Measurements from ENCODE around the gene DENND6B.

DNA sequence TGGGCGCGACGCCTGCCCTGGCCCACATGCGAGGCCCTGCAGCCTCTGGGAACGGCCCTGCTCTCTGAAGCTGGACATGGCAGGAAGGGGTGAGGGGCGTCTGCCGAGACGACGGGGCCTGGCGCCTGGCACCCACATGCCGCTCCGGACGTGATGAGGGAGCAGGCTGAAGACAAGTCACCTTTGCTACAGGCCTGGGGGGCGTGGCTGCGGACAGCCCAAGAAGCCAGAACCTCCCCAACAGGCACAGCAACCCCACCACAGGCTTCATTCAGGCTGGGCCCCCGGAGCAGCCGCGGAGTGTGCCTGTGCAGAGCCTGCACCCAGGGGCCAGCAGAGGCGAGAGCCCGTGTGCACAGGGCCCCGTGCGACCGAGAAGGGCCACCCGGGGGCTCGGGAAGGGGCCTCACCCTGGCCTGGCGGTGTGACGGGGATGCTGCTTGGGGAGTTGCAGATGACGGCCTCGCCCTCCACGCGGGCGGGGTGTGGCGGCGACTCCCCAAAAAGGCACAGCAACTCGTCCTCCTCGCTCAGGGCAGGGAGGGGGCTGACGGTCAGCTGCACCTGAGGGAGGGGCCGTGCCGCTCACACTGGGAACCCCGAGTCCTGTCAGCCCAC lies 40.0 kb downstream of the DENND6B start:
- TF ChIP-seq, protein P1, sequence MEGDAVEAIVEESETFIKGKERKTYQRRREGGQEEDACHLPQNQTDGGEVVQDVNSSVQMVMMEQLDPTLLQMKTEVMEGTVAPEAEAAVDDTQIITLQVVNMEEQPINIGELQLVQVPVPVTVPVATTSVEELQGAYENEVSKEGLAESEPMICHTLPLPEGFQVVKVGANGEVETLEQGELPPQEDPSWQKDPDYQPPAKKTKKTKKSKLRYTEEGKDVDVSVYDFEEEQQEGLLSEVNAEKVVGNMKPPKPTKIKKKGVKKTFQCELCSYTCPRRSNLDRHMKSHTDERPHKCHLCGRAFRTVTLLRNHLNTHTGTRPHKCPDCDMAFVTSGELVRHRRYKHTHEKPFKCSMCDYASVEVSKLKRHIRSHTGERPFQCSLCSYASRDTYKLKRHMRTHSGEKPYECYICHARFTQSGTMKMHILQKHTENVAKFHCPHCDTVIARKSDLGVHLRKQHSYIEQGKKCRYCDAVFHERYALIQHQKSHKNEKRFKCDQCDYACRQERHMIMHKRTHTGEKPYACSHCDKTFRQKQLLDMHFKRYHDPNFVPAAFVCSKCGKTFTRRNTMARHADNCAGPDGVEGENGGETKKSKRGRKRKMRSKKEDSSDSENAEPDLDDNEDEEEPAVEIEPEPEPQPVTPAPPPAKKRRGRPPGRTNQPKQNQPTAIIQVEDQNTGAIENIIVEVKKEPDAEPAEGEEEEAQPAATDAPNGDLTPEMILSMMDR (IDR thresholded peaks at IDR 0.05), result no peak
- TF ChIP-seq POLR2AphosphoS5 (IDR thresholded peaks at IDR 0.05), result no peak
